ENCODE data around the gene TNRC6C. TPM values are rescaled to one million over a fixed set of nuclear protein-coding genes. Genes with fewer than 3 reads are reported as not detected.

Gene TNRC6C
- total and polyA plus RNA-seq, 9 of the 15 experiments (the other 6 are each of a cell fraction or from before 2014, with no cell fraction given): 0.20 to 4.9 (median 2.3) TPM

DNA sequence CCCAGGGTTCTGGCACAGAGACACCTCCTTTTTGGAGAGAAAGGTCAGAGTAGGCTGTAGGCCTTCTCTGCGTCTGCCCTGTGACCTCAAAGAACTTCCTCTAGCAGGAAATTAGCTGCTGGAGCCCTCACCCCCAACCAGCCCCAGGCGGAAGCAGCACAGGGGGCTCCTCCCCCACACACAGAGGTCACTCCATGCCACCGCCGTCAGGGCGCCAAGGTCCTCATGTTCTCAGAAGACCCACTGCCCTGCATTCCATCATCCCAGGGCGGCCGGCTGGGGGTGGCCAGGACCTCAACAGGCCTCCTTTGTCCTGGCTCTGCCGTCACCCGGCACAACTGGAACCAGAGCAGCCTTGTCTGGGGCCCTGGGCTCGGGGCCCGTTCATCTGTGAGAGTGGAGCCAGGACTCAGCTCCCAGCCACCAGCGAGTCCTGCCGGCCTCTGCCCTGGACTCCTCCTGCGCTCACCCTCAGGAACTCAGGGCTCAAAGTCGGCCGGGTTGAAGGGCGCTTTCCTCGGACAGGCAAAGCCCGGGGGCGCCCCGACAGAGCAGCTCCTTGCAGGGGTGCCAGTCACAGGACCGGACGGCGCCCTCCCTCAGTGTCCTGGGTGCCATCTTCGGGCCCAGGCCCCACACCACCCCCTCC, 168.9 kb downstream of the TNRC6C start (continued):
- TF ChIP-seq, protein P1, sequence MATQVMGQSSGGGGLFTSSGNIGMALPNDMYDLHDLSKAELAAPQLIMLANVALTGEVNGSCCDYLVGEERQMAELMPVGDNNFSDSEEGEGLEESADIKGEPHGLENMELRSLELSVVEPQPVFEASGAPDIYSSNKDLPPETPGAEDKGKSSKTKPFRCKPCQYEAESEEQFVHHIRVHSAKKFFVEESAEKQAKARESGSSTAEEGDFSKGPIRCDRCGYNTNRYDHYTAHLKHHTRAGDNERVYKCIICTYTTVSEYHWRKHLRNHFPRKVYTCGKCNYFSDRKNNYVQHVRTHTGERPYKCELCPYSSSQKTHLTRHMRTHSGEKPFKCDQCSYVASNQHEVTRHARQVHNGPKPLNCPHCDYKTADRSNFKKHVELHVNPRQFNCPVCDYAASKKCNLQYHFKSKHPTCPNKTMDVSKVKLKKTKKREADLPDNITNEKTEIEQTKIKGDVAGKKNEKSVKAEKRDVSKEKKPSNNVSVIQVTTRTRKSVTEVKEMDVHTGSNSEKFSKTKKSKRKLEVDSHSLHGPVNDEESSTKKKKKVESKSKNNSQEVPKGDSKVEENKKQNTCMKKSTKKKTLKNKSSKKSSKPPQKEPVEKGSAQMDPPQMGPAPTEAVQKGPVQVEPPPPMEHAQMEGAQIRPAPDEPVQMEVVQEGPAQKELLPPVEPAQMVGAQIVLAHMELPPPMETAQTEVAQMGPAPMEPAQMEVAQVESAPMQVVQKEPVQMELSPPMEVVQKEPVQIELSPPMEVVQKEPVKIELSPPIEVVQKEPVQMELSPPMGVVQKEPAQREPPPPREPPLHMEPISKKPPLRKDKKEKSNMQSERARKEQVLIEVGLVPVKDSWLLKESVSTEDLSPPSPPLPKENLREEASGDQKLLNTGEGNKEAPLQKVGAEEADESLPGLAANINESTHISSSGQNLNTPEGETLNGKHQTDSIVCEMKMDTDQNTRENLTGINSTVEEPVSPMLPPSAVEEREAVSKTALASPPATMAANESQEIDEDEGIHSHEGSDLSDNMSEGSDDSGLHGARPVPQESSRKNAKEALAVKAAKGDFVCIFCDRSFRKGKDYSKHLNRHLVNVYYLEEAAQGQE (IDR thresholded peaks at IDR 0.05; ENCODE audit: borderline replicate concordance): peak; percentile 44
- TF ChIP-seq, protein P1 (CRISPR knock-in tag; IDR thresholded peaks at IDR 0.05; ENCODE audit: low read depth): no peak
- TF ChIP-seq, protein P2, sequence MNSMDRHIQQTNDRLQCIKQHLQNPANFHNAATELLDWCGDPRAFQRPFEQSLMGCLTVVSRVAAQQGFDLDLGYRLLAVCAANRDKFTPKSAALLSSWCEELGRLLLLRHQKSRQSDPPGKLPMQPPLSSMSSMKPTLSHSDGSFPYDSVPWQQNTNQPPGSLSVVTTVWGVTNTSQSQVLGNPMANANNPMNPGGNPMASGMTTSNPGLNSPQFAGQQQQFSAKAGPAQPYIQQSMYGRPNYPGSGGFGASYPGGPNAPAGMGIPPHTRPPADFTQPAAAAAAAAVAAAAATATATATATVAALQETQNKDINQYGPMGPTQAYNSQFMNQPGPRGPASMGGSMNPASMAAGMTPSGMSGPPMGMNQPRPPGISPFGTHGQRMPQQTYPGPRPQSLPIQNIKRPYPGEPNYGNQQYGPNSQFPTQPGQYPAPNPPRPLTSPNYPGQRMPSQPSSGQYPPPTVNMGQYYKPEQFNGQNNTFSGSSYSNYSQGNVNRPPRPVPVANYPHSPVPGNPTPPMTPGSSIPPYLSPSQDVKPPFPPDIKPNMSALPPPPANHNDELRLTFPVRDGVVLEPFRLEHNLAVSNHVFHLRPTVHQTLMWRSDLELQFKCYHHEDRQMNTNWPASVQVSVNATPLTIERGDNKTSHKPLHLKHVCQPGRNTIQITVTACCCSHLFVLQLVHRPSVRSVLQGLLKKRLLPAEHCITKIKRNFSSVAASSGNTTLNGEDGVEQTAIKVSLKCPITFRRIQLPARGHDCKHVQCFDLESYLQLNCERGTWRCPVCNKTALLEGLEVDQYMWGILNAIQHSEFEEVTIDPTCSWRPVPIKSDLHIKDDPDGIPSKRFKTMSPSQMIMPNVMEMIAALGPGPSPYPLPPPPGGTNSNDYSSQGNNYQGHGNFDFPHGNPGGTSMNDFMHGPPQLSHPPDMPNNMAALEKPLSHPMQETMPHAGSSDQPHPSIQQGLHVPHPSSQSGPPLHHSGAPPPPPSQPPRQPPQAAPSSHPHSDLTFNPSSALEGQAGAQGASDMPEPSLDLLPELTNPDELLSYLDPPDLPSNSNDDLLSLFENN (IDR thresholded peaks at IDR 0.05; ENCODE audit: low read depth in 2 of 2, low read length in 2 of 2): 0 out of 4 replicates have a peak, but pooled peaks of 1 of the 2 experiments have one; percentile 27
- TF ChIP-seq NR4A1 (CRISPR knock-in tag; IDR thresholded peaks at IDR 0.05) (no peak), NR4A1 (tag; IDR thresholded peaks at IDR 0.05) (peak; percentile 73; the same call in 1 of the 2 replicates), NFYB (IDR thresholded peaks at IDR 0.05; ENCODE audit: extremely low read depth, insufficient read length) (no peak), RNF2 (IDR thresholded peaks at IDR 0.05) (peak; percentile 66; the same call in 1 of the 2 replicates)
- TF ChIP-seq, protein P3, sequence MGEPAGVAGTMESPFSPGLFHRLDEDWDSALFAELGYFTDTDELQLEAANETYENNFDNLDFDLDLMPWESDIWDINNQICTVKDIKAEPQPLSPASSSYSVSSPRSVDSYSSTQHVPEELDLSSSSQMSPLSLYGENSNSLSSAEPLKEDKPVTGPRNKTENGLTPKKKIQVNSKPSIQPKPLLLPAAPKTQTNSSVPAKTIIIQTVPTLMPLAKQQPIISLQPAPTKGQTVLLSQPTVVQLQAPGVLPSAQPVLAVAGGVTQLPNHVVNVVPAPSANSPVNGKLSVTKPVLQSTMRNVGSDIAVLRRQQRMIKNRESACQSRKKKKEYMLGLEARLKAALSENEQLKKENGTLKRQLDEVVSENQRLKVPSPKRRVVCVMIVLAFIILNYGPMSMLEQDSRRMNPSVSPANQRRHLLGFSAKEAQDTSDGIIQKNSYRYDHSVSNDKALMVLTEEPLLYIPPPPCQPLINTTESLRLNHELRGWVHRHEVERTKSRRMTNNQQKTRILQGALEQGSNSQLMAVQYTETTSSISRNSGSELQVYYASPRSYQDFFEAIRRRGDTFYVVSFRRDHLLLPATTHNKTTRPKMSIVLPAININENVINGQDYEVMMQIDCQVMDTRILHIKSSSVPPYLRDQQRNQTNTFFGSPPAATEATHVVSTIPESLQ (CRISPR knock-in tag; IDR thresholded peaks at IDR 0.05): 0 out of 2 replicates have a peak, but pooled peaks have one; percentile 16
